Mononuclear cell (primary cell): ENCODE measurements around the gene TRIM43B. TPM values are rescaled to one million over a fixed set of nuclear protein-coding genes. Genes with fewer than 3 reads are reported as not detected.
"Not testable (repeated sequence)": the region's sequence is repeated elsewhere in the genome, so short reads cannot be mapped to it uniquely, and the experiment has no call there.

Experiments used
- H3K27me3 ChIP-seq: 2 replicates; pipeline ENCODE4 v1.6.0; 2011; ENCODE audit warnings: low read length, control low read depth; ENCODE audit not compliant: insufficient read depth
- H3K4me1 ChIP-seq: 2 replicates; pipeline ENCODE4 v1.5.1; 2011; ENCODE audit warnings: mild to moderate bottlenecking, low read length, control low read depth; ENCODE audit not compliant: insufficient read depth
- H3K4me3 ChIP-seq: 2 replicates; pipeline ENCODE4 v1.5.1; 2011; ENCODE audit warnings: mild to moderate bottlenecking, low read length, moderate library complexity
- H3K9me3 ChIP-seq: 2 replicates; pipeline ENCODE4 v1.5.1; 2011; ENCODE audit warnings: low read depth, mild to moderate bottlenecking, control low read depth, low read length
- total RNA-seq: library from RNA; depleted of rRNA; stranded (reverse); fragments of >200 nt; gene quantifications from one replicate; pipeline ENCODE4 v1.2.3, GENCODE V29; 2012

Gene TRIM43B
- total RNA-seq, 1 donor = not detected

DNA sequence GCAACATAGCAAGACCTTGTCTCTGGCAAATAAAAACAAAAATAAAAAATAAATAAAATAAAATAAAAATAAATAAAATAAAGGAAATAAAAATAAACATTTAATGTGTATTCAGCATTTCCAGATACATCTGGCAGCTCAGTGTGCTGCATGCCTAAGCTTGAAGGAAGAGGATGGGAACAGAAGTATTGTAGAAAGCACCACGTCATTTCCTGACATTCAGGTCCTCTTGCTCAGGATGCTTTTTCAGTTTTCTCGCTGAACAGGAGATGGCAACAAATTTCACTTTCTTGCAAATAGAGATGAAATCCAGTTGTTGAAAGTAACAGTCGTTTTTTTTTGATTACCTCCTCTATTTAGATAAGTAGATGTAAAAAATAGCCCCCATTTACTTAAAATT is 21.3 kb downstream of the TRIM43B start:
- H3K27me3 ChIP-seq, H3K4me3 ChIP-seq, H3K4me1 ChIP-seq, H3K9me3 ChIP-seq: not testable (repeated sequence)

GRCh38 chr2:95445317-95445716 is 39.2 kb downstream of the TRIM43B start:
- H3K9me3 ChIP-seq, H3K4me1 ChIP-seq, H3K4me3 ChIP-seq, H3K27me3 ChIP-seq: not testable (repeated sequence)

- not testable (repeated sequence) for H3K4me1 ChIP-seq, H3K9me3 ChIP-seq, H3K27me3 ChIP-seq, H3K4me3 ChIP-seq
Observed at GRCh38 chr2:95442474-95443099, 42.0 kb downstream of the TRIM43B start.

- H3K4me3 ChIP-seq, H3K27me3 ChIP-seq, H3K4me1 ChIP-seq, H3K9me3 ChIP-seq: not testable (repeated sequence)
Observed at GRCh38 chr2:95435872-95436209, 48.7 kb downstream of the TRIM43B start.

DNA sequence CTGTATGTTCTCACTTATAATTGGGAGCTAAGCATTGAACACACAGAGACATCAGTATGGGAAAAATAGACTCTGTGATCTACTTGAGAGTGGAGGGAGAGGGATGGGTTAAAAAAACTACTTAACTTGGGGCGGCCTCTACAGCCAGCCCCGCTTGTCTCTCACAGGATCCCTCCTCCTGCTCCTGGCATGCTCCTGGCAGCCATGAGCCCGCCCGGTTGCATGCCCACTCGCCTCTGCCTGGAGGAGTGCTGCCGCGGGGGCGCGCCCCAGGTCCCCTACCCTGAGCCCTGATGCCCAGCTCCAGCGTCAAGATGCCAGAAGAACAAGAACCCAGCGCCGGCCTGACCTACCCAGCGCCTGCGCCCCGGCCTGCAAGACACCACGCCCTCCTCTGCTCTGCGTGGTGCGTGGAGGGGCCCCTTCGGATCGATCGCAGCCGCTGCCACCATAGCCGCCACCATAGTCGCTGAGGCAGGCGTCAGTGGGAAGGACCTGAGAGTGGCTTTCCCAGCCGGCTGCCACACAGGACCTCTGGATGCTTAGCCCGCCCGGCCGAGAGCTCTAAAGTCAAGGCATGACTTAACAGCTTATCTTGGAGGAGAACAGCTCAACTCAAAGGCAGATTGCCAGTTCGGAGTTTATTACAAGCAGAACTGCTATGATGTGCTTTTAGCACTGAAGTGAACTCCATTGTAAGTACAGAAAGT is 49.2 kb downstream of the TRIM43B start:
- H3K9me3 ChIP-seq, H3K4me1 ChIP-seq, H3K27me3 ChIP-seq, H3K4me3 ChIP-seq: not testable (repeated sequence)

- not testable (repeated sequence) for H3K27me3 ChIP-seq, H3K4me3 ChIP-seq, H3K9me3 ChIP-seq, H3K4me1 ChIP-seq
Observed at GRCh38 chr2:95434507-95435076, 50.0 kb downstream of the TRIM43B start.

DNA sequence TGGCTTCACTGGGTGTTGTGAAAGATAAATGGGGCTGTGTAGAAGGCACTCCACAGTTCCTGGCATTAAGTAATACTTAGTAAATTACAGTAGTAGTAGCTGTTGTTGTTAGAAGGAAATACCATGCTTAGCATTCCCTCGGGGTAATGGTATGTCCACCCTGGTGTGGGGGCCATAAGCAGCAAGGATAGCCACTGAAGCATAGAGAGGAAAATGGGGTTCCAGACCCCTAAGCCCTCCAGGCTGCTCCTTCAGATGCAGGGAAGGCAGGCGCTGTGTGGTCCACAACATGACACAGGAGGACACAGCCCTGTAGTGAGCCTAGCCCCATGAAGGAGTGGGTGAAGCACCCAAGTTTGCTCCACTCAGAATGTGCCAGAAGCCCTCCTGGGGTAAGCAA is 50.6 kb downstream of the TRIM43B start:
- not testable (repeated sequence) for H3K27me3 ChIP-seq, H3K4me3 ChIP-seq, H3K9me3 ChIP-seq, H3K4me1 ChIP-seq

- not testable (repeated sequence) for H3K4me1 ChIP-seq, H3K9me3 ChIP-seq, H3K4me3 ChIP-seq, H3K27me3 ChIP-seq
Observed at GRCh38 chr2:95433373-95433772, 51.2 kb downstream of the TRIM43B start.

DNA sequence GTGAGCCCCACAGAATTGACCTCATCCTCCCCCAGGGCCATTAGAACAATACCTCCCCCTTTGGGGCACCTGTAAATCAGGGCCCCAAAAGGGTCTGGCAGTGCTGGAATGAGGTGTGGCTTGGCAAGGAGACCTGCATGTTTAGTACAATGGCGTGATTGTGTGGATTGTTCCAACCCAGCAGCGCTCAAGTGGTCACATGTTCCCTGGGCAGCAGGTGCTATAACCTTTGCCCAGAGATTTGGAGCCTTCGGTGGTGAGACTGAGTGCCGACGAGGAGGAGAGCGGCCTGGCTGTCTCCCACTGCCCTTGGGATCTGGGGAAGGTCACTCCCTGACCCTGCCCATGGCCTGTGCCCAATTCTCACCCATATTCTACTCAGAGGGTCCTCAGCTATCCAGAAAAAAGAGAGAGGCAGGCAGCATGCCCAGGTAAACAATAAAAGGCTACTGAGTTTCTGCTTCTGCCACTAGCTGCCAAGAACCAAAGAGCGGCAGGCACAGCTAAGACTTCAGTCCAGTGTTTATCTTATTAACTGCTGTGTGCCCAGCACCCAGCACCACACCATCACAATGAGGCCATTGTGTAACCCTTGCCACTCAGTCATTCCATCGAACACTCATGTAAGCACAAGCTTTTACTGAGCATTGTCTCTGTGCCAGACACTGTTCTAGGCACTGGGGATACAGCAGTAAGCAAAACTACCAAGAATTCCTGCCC is 54.6 kb downstream of the TRIM43B start:
- H3K9me3 ChIP-seq, H3K4me1 ChIP-seq, H3K4me3 ChIP-seq: not testable (repeated sequence)

GRCh38 chr2:95427196-95427867 is 57.2 kb downstream of the TRIM43B start:
- H3K4me3 ChIP-seq, H3K9me3 ChIP-seq, H3K4me1 ChIP-seq, H3K27me3 ChIP-seq: not testable (repeated sequence)

More for the DNA sequence above, 54.6 kb downstream of the TRIM43B start:
- H3K27me3 ChIP-seq = not testable (repeated sequence)

Other genes starting within 250 kb of the TRIM43B start
- gene PROM2, start 210.3 kb downstream of the TRIM43B start, total RNA-seq = 0.31 TPM
- not detected for gene KCNIP3, start 187.4 kb downstream of the TRIM43B start, total RNA-seq
- gene FAHD2A, start 82.0 kb downstream of the TRIM43B start, total RNA-seq = 12.2 TPM
- not detected for gene TRIM43, start 107.2 kb upstream of the TRIM43B start, total RNA-seq